CD4-positive, alpha-beta T cell (primary cell): ENCODE measurements around the gene NKTR. TPM values are rescaled to one million over a fixed set of nuclear protein-coding genes. Genes with fewer than 3 reads are reported as not detected.

Source experiments
- ATAC-seq: fragments of 200-7000 bp; cut with Tn5 transposase; one replicate; pipeline ENCODE4 v1.10.0; 2022; ENCODE audit warnings: mild to moderate bottlenecking; ENCODE audit not compliant: poor library complexity
- CTCF ChIA-PET: fragments of 350-600 bp; sonication (Branson Sonifier 250); formaldehyde crosslinking; loops from one replicate; lab custom pipeline; 2021; ENCODE audit warnings: antibody characterized with exemption, inconsistent platforms; lab: Charles Lee
- POLR2A ChIA-PET: fragments of 350-600 bp; sonication (Branson Sonifier 250); formaldehyde crosslinking; loops from one replicate; lab custom pipeline; 2021; ENCODE audit warnings: antibody characterized with exemption, inconsistent platforms; lab: Charles Lee
- DNase-seq, 14 experiments: peaks; one replicate each; pipeline ENCODE4 v3.0.0-alpha.2; 2013 to 2020; ENCODE audit warnings: mixed read lengths in 2 of 14
- H3K27ac ChIP-seq, 2 donors: one replicate each; pipeline versions ENCODE4 v1.5.1 to v1.7.0; 2013; ENCODE audit warnings: low read length in 2 of 2, low read depth in 1 of 2, mild to moderate bottlenecking in 1 of 2
- H3K27me3 ChIP-seq, 2 experiments: 1 replicate in 1 of 2; 2 replicates in 1 of 2; pipeline versions ENCODE4 v1.6.1 to v1.7.0; 2013; ENCODE audit warnings: low read length in 2 of 2, control low read depth in 1 of 2, mild to moderate bottlenecking in 1 of 2, moderate library complexity in 1 of 2; ENCODE audit not compliant: insufficient read depth in 2 of 2, control insufficient read depth in 1 of 2
- H3K36me3 ChIP-seq: one replicate; pipeline ENCODE4 v1.6.1; 2013; ENCODE audit warnings: low read length, control low read depth; ENCODE audit not compliant: insufficient read depth
- H3K4me1 ChIP-seq: one replicate; pipeline ENCODE4 v1.6.1; 2013; ENCODE audit warnings: low read length, control low read depth; ENCODE audit not compliant: insufficient read depth
- H3K4me3 ChIP-seq: one replicate; pipeline ENCODE4 v1.5.1; 2013; ENCODE audit warnings: mild to moderate bottlenecking, low read length, moderate library complexity
- H3K9me3 ChIP-seq, 2 experiments: 1 replicate in 1 of 2; 2 replicates in 1 of 2; pipeline versions ENCODE4 v1.6.1 to v1.7.0; 2013; ENCODE audit warnings: low read length in 2 of 2, mild to moderate bottlenecking in 2 of 2, control low read depth in 1 of 2, moderate library complexity in 1 of 2; ENCODE audit not compliant: control insufficient read depth in 1 of 2, insufficient read depth in 1 of 2
- H3K27ac Mint-ChIP-seq: one replicate; pipeline ENCODE4 v1.8.0; 2020; ENCODE audit warnings: mixed read lengths
- H3K27me3 Mint-ChIP-seq: one replicate; pipeline ENCODE4 v1.8.0; 2021; ENCODE audit warnings: mixed read lengths
- H3K36me3 Mint-ChIP-seq: one replicate; pipeline ENCODE4 v1.8.0; 2021; ENCODE audit warnings: low read depth, mixed read lengths
- H3K4me1 Mint-ChIP-seq: one replicate; pipeline ENCODE4 v1.8.0; 2021; ENCODE audit warnings: low read depth, mixed read lengths
- H3K4me3 Mint-ChIP-seq: one replicate; pipeline ENCODE4 v1.8.0; 2020; ENCODE audit warnings: mild to moderate bottlenecking, mixed read lengths
- H3K9me3 Mint-ChIP-seq: one replicate; pipeline ENCODE4 v1.8.0; 2020; ENCODE audit warnings: mixed read lengths
- CTCF ChIP-seq: fragments of 200-600 bp; IDR thresholded peaks from one replicate; pipeline ENCODE4 v1.8.0; 2022; ENCODE audit warnings: antibody characterized with exemption, mild to moderate bottlenecking
- intact Hi-C, 2 experiments: fragments of 100-400 bp; cut with DNase I in 1 of 2; cut with micrococcal nuclease in 1 of 2; formaldehyde crosslinking; loops; one replicate each; pipeline versions ENCODE4 v1.15.1 to v1.9.0; 2023 to 2025; cut with DNase I, micrococcal nuclease
- total RNA-seq, 174 experiments: library from RNA in 2 of 174; stranded (reverse) in 2 of 174; gene quantifications; one replicate each; pipeline ENCODE4 v1.2.3 and lab custom pipeline; 2021 to 2026

NKTR gene
- total RNA-seq, 2 experiments from 2014 or later, result 236 to 249 TPM

DNA sequence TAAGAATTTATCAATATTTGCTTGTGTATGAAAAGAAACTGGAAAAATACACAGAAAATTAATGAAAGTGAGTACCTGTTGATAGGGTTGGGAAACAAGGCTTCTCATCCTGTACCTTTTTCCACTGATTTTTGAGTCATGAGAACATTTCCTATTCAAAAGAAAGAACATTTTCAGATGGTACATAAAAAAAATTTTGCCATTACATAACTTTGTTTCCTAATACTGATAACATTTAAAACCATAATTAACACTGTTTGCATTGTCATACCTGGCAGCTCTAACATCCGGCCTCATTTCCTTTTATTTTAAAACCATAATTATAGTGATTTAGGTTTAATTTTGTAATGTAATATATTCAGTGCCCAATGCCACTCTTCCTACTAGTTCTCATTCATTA is 11.7 kb downstream of the NKTR start:
- TF ChIP-seq CTCF, result no peak
- Histone ChIP-seq H3K27ac (no peak overlapping the region), H3K27me3 (no peaks in the 10 kb centered on the region), H3K9me3 (no peaks in the 10 kb centered on the region), H3K36me3 (peaks cover 31% of the 10 kb centered on the region), H3K4me1 (peaks cover 23% of the 10 kb centered on the region), H3K4me3 (no peak overlapping the region)
- ChIA-PET POLR2A (interaction anchor here (2.0 to 4.4 kb wide), 2 partner anchors 11 to 30 kb away, joined by 8 to 17 read pairs; partner anchors contain the start of genes NKTR and SEC22C), CTCF (interaction anchor here (0.8 to 2.0 kb wide), 2 partner anchors 14 to 65 kb away, joined by 3 to 5 read pairs; no protein-coding TSS in a partner anchor)
- Mint-ChIP-seq H3K27ac (no peak overlapping the region), H3K4me3 (no peak overlapping the region), H3K4me1 (peaks cover 83% of the 10 kb centered on the region), H3K27me3 (no peaks in the 10 kb centered on the region), H3K9me3 (no peaks in the 10 kb centered on the region), H3K36me3 (peaks cover 68% of the 10 kb centered on the region)
- intact Hi-C loops, result loop anchor here in 1 of 2 experiments (5.0 kb wide), 1 partner anchor 35 kb away; no protein-coding TSS in a partner anchor
- ATAC-seq (no peak), DNase-seq (peak in 1 of 14 experiments; percentile 52)

DNA sequence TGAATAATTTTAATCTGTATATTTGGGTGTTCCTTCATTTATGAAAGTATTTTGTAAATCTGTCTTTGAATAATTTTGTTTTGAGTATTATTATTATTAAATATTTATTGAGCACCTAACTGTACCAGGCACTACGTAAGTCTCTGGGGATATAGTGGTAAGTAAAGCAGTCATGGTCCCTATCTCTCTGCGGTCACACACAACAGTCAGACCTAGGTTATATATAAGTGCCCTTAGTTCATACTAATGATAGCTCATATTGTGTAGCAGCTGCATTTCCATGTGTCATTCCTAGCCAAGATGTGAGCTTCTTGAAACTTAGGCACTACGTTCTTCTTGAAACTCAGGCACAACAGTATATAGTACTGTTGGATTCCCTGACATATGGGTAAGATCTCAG is 12.4 kb downstream of the NKTR start:
- Mint-ChIP-seq H3K36me3 (peaks cover 65% of the 10 kb centered on the region), H3K4me1 (peaks cover 78% of the 10 kb centered on the region), H3K4me3 (no peak overlapping the region), H3K27ac (peak overlapping the region; percentile 37), H3K27me3 (no peaks in the 10 kb centered on the region), H3K9me3 (no peaks in the 10 kb centered on the region)
- no peak overlapping the region for H3K27ac ChIP-seq
- H3K36me3 ChIP-seq, result peaks cover 24% of the 10 kb centered on the region
- H3K27me3 ChIP-seq, result no peaks in the 10 kb centered on the region
- intact Hi-C loops, result loop anchor here in 1 of 2 experiments (5.0 kb wide), 1 partner anchor 34 kb away; no protein-coding TSS in a partner anchor
- no peak for TF ChIP-seq CTCF
- no peak for ATAC-seq
- POLR2A ChIA-PET, result interaction anchor here (2.0 to 4.4 kb wide), 2 partner anchors 12 to 30 kb away, joined by 8 to 17 read pairs; partner anchors contain the start of genes NKTR and SEC22C
- no peak for DNase-seq
- no peaks in the 10 kb centered on the region for H3K9me3 ChIP-seq
- CTCF ChIA-PET, result interaction anchor here (0.8 to 2.0 kb wide), 6 partner anchors 11 to 111 kb away, joined by 3 to 20 read pairs (median 5); partner anchors contain the start of genes NKTR and VIPR1
- H3K4me1 ChIP-seq, result peaks cover 22% of the 10 kb centered on the region
- H3K4me3 ChIP-seq, result no peak overlapping the region

DNA sequence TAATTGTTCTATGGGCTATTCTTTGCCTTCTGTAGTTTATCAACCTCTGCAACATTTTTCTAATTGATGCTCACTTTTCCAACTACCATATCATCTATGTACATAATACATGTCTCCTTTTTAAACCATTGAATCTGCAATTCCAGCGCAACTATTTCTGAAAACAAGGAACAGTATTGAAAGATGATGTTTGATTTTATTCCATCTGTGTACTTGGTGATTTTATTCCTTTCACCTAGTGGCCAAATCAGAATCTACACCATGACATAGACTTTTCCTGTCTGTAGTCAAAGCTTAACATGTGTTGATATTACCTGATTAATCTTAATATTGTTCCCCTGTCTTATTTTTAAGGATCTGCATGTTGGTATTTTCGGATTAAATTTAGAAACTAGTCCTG is 13.0 kb downstream of the NKTR start:
- H3K36me3 ChIP-seq, result peaks cover 23% of the 10 kb centered on the region
- H3K4me1 ChIP-seq, result peaks cover 17% of the 10 kb centered on the region
- no peak overlapping the region for H3K4me3 ChIP-seq
- H3K36me3 Mint-ChIP-seq, result peaks cover 62% of the 10 kb centered on the region
- peaks cover 73% of the 10 kb centered on the region for H3K4me1 Mint-ChIP-seq
- TF ChIP-seq CTCF, result peak; percentile 46
- no peak overlapping the region for H3K27ac ChIP-seq
- H3K9me3 Mint-ChIP-seq, result no peaks in the 10 kb centered on the region
- H3K4me3 Mint-ChIP-seq, result peak overlapping the region; percentile 1
- POLR2A ChIA-PET, result interaction anchor here (1.1 to 4.4 kb wide), 3 partner anchors 13 to 31 kb away, joined by 4 to 17 read pairs (median 8); partner anchors contain the start of genes NKTR, SEC22C and SS18L2
- DNase-seq (peak in 3 of 14 experiments; percentile 27 to 51 (median 37)), ATAC-seq (peak; percentile 48)
- peak overlapping the region; percentile 37 for H3K27ac Mint-ChIP-seq
- CTCF ChIA-PET, result interaction anchor here (0.7 to 2.0 kb wide), 14 partner anchors 12 to 111 kb away, joined by 3 to 20 read pairs (median 4); partner anchors contain the start of genes NKTR, SEC22C, SS18L2 and VIPR1
- intact Hi-C loops, result loop anchor here in 1 of 2 experiments (5.0 kb wide), 1 partner anchor 34 kb away; no protein-coding TSS in a partner anchor
- H3K9me3 ChIP-seq, result no peaks in the 10 kb centered on the region
- H3K27me3 ChIP-seq, result no peaks in the 10 kb centered on the region
- H3K27me3 Mint-ChIP-seq, result no peaks in the 10 kb centered on the region
